Measurements from ENCODE around the gene TOM1L2.

Gene TOM1L2

DNA sequence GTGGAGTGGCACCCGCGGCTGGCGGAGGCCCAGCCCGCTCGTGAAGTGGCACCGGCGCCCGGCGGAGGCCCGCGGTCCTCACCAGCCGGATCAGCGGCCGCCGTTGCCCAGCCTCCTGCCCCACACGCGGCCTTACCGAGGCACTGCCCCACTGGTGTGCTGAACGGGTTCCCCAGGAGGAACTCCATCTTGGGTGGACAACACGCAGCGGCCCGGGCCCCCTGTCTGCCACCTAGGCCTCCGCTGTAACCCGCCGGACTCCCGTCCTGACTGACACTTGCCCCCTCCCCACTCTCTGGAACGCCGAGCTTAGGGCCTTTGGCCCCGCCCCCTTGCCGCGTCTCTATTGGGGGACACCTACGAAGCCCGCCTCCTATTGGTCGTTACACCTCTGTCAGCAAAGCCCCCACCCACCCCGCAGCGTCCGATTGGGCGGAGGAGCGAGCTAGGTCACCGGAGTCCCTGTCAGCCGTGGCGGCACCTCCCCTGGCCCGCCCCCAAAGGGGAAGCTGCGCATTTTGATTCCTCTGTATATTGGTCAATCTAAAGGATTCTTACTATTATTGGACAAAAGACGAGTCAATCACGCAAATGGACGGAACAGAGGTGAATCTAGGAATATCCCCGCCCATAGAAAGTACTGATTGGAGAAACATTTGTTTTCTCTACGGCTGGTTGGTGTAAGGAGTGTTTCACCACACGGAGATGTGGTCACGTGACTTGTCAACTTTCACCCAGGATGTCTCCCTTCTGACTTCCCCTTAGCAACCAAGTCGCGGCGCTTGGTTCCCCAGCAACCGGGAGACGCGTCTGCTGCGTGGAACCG, at the start of gene TOM1L2, which contains the start of gene DRC3:
Gene TOM1L2 (minus strand): TSS at position 275 of the 826 bp plus-strand sequence. CDS start 87 bp downstream, at position 188.
Gene DRC3 (plus strand): TSS at position 737 of the 826 bp plus-strand sequence. CDS start 4,737 bp downstream, outside the sequence.
- H3K9me2 ChIP-seq (replicated peaks; ENCODE audit: insufficient read depth, low read length): no peaks in the 10 kb centered on the region
- H2AFZ ChIP-seq (ENCODE audit: low read length): peak within 1 kb of the TSS; percentile 58
- H3K79me2 ChIP-seq (ENCODE audit: low read length): peaks cover 48% of the 10 kb centered on the region
- H4K20me1 ChIP-seq (ENCODE audit: insufficient read depth, low read length): no peaks in the 10 kb centered on the region
- peak within 1 kb of the TSS; percentile 73 for H3K4me3 ChIP-seq (ENCODE audit: low read length)
- TF ChIP-seq EZH2 (optimal IDR thresholded peaks at IDR 0.05; ENCODE audit: low read depth, low read length): no peak
- TF ChIP-seq EZH2phosphoT487 (IDR thresholded peaks at IDR 0.05; ENCODE audit: low read length): no peak
- TF ChIP-seq CTCF (IDR thresholded peaks at IDR 0.05; ENCODE audit: low read length): no peak
- H3K9ac ChIP-seq (ENCODE audit: low read length): peak within 1 kb of the TSS; percentile 64
- H3K27me3 ChIP-seq (replicated peaks; ENCODE audit: insufficient read depth, low read length): no peaks in the 10 kb centered on the region
- DNase-seq: peak; percentile 100
- peak within 1 kb of the TSS; percentile 72 for H3K4me2 ChIP-seq (ENCODE audit: low read depth, low read length)
- H3K36me3 ChIP-seq (replicated peaks; ENCODE audit: insufficient read depth, low read length): no peaks in the 10 kb centered on the region
- peaks cover 2% of the 10 kb centered on the region; the same call in 1 of the 2 replicates for H3F3A ChIP-seq (ENCODE audit: insufficient read depth, low read length)
- peaks cover 15% of the 10 kb centered on the region for H3K4me1 ChIP-seq (ENCODE audit: low read length)
- peak within 1 kb of the TSS; percentile 8; the same call in 1 of the 2 replicates for H3K27ac ChIP-seq (ENCODE audit: low read length)
- no peaks in the 10 kb centered on the region for H3K9me3 ChIP-seq (replicated peaks; ENCODE audit: insufficient read depth, low read length)

DNA sequence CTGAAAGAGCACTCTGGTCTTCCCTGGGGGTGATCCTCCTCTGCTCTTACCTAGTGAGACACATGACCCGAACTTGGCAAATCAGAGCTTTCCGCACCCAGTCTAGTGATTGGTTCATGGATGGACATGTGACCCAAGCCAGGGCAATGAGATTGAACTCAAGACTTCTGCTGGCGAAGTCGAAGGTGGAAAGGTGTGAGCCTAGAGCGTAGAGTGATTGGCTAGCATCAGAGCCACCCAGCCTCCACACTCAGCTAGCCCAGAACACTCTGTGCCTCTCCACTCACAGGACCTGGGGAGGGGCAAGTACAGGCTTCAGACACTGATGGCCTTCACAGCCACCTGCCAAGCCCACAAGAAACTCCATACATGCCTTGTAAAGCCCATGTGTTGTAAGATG, 49.2 kb upstream of the TOM1L2 start:
- H2AFZ ChIP-seq (ENCODE audit: low read length): no peak overlapping the region
- H3F3A ChIP-seq (ENCODE audit: insufficient read depth, low read length): no peaks in the 10 kb centered on the region
- no peak overlapping the region for H3K4me2 ChIP-seq (ENCODE audit: low read depth, low read length)
- no peaks in the 10 kb centered on the region for H4K20me1 ChIP-seq (ENCODE audit: insufficient read depth, low read length)
- H3K9me3 ChIP-seq (replicated peaks; ENCODE audit: insufficient read depth, low read length): no peaks in the 10 kb centered on the region
- no peak for DNase-seq
- no peaks in the 10 kb centered on the region for H3K4me1 ChIP-seq (ENCODE audit: low read length)
- no peaks in the 10 kb centered on the region for H3K79me2 ChIP-seq (ENCODE audit: low read length)
- no peaks in the 10 kb centered on the region for H3K36me3 ChIP-seq (replicated peaks; ENCODE audit: insufficient read depth, low read length)
- no peaks in the 10 kb centered on the region for H3K9me2 ChIP-seq (replicated peaks; ENCODE audit: insufficient read depth, low read length)
- H3K4me3 ChIP-seq (ENCODE audit: low read length): no peak overlapping the region
- TF ChIP-seq CTCF (IDR thresholded peaks at IDR 0.05; ENCODE audit: low read length): no peak
- no peak for TF ChIP-seq EZH2 (optimal IDR thresholded peaks at IDR 0.05; ENCODE audit: low read depth, low read length)
- no peak for TF ChIP-seq EZH2phosphoT487 (IDR thresholded peaks at IDR 0.05; ENCODE audit: low read length)
- no peak overlapping the region for H3K9ac ChIP-seq (ENCODE audit: low read length)
- H3K27ac ChIP-seq (ENCODE audit: low read length): no peak overlapping the region
- H3K27me3 ChIP-seq (replicated peaks; ENCODE audit: insufficient read depth, low read length): no peaks in the 10 kb centered on the region

DNA sequence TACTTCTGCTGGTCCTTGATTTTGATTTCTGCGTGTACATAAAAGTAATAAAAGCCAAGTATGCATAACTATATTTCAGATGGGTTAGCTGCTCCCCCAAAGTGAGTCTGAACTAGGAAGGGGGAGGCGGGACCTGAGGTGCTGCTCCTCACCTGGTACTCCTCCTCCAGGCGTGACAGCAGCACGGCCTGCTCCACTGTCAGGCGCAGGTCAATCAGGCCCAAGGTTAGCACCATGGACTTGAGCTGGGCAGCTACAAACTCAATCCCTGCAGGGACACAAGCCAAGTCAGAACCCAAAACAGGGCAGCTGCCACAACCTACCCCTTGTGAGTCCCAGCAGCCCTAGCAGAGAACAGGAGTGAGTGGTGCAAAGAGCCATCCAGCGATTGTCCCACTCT, 48.8 kb upstream of the TOM1L2 start:
- no peak overlapping the region for H3K9ac ChIP-seq (ENCODE audit: low read length)
- no peaks in the 10 kb centered on the region for H3K79me2 ChIP-seq (ENCODE audit: low read length)
- no peaks in the 10 kb centered on the region for H3K27me3 ChIP-seq (replicated peaks; ENCODE audit: insufficient read depth, low read length)
- H2AFZ ChIP-seq (ENCODE audit: low read length): no peak overlapping the region
- H3F3A ChIP-seq (ENCODE audit: insufficient read depth, low read length): no peaks in the 10 kb centered on the region
- no peaks in the 10 kb centered on the region for H3K9me3 ChIP-seq (replicated peaks; ENCODE audit: insufficient read depth, low read length)
- H3K4me2 ChIP-seq (ENCODE audit: low read depth, low read length): no peak overlapping the region
- no peaks in the 10 kb centered on the region for H3K36me3 ChIP-seq (replicated peaks; ENCODE audit: insufficient read depth, low read length)
- H4K20me1 ChIP-seq (ENCODE audit: insufficient read depth, low read length): no peaks in the 10 kb centered on the region
- TF ChIP-seq EZH2phosphoT487 (IDR thresholded peaks at IDR 0.05; ENCODE audit: low read length) (no peak), CTCF (IDR thresholded peaks at IDR 0.05; ENCODE audit: low read length) (no peak), EZH2 (optimal IDR thresholded peaks at IDR 0.05; ENCODE audit: low read depth, low read length) (no peak)
- no peak overlapping the region for H3K27ac ChIP-seq (ENCODE audit: low read length)
- DNase-seq: no peak
- H3K4me1 ChIP-seq (ENCODE audit: low read length): no peaks in the 10 kb centered on the region
- no peak overlapping the region for H3K4me3 ChIP-seq (ENCODE audit: low read length)
- H3K9me2 ChIP-seq (replicated peaks; ENCODE audit: insufficient read depth, low read length): no peaks in the 10 kb centered on the region

Measured in MM.1S (cell line).